IMR-90 (cell line): Measurements from ENCODE around the gene EGFL8. TPM values are rescaled to one million over a fixed set of nuclear protein-coding genes. Genes with fewer than 3 reads are reported as not detected.

Experiments
- ATAC-seq: fragments of 200-7000 bp; cut with Tn5 transposase; 2 replicates; pipeline ENCODE4 v1.9.1; 2020; ENCODE audit warnings: low read depth, mild to moderate bottlenecking, moderate library complexity
- BruUV-seq: library from RNA; stranded (reverse); fragments of 400-500 nt; replicated peaks from 2 replicates; lab custom pipeline; 2021; lab: Mats Ljungman, UMichigan
- CTCF ChIA-PET: fragments of 300-600 bp; formaldehyde crosslinking; extraction: SDS; loops from one replicate; lab custom pipeline; 2021; ENCODE audit warnings: antibody characterized with exemption; lab: Yijun Ruan, JAX
- POLR2A ChIA-PET: fragments of 300-600 bp; sonication (Branson Sonifier 250); formaldehyde crosslinking; loops from one replicate; lab custom pipeline; 2022; ENCODE audit warnings: antibody characterized with exemption; ENCODE audit not compliant: unreplicated experiment; lab: Charles Lee
- DNase-seq: peaks from one replicate; pipeline ENCODE4 v3.0.0; 2013
- H2AFZ ChIP-seq: replicated peaks from 2 replicates; pipeline ENCODE3; 2013; ENCODE audit warnings: low read length, mild to moderate bottlenecking; ENCODE audit not compliant: poor library complexity
- H2AK5ac ChIP-seq: 2 replicates; pipeline ENCODE4 v1.6.1; 2013; ENCODE audit warnings: low read depth, low read length, inconsistent platforms
- H2AK9ac ChIP-seq: replicated peaks from 2 replicates; pipeline ENCODE3; 2013; ENCODE audit warnings: mild to moderate bottlenecking, low read depth, low read length, moderate library complexity; ENCODE audit not compliant: poor library complexity
- H2BK120ac ChIP-seq: 2 replicates; pipeline ENCODE4 v1.6.1; 2013; ENCODE audit warnings: low read depth, low read length, inconsistent platforms
- H2BK15ac ChIP-seq: 3 replicates; pipeline ENCODE4 v1.6.1; 2013; ENCODE audit warnings: low read depth, low read length, inconsistent platforms
- H2BK20ac ChIP-seq: 2 replicates; pipeline ENCODE4 v1.6.1; 2013; ENCODE audit warnings: low read depth, mild to moderate bottlenecking, inconsistent platforms, low read length, moderate library complexity
- H2BK5ac ChIP-seq: 2 replicates; pipeline ENCODE4 v1.6.1; 2013; ENCODE audit warnings: mild to moderate bottlenecking, low read depth, low read length, inconsistent platforms; ENCODE audit not compliant: poor library complexity, severe bottlenecking
- H3K14ac ChIP-seq: replicated peaks from 2 replicates; pipeline ENCODE4 v1.6.1; 2013; ENCODE audit warnings: low read depth, low read length, inconsistent platforms
- H3K18ac ChIP-seq: 2 replicates; pipeline ENCODE4 v1.6.1; 2013; ENCODE audit warnings: low read depth, low read length, control low read depth
- H3K23ac ChIP-seq: 2 replicates; pipeline ENCODE4 v1.6.1; 2013; ENCODE audit warnings: low read depth, low read length, inconsistent platforms
- H3K27ac ChIP-seq: 2 replicates; pipeline ENCODE4 v1.5.1; 2013; ENCODE audit warnings: mild to moderate bottlenecking, control low read depth, low read length; ENCODE audit not compliant: insufficient read depth
- H3K27me3 ChIP-seq: 2 replicates; pipeline ENCODE4 v1.6.1; 2013; ENCODE audit warnings: low read length; ENCODE audit not compliant: control insufficient read depth, insufficient read depth
- H3K36me3 ChIP-seq: 2 replicates; pipeline ENCODE4 v1.6.1; 2013; ENCODE audit warnings: low read length, mixed read lengths; ENCODE audit not compliant: control insufficient read depth, insufficient read depth
- H3K4ac ChIP-seq: 2 replicates; pipeline ENCODE4 v1.6.1; 2013; ENCODE audit warnings: low read depth, low read length, inconsistent platforms
- H3K4me1 ChIP-seq: 2 replicates; pipeline ENCODE4 v1.6.1; 2013; ENCODE audit warnings: low read length, mixed read lengths; ENCODE audit not compliant: control insufficient read depth, insufficient read depth
- H3K4me2 ChIP-seq: 2 replicates; pipeline ENCODE4 v1.6.1; 2013; ENCODE audit warnings: low read depth, mild to moderate bottlenecking, control low read depth, low read length, moderate library complexity
- H3K4me3 ChIP-seq: 2 replicates; pipeline ENCODE4 v1.5.1; 2013; ENCODE audit warnings: low read depth, mild to moderate bottlenecking, control low read depth, low read length, moderate library complexity; ENCODE audit not compliant: insufficient read depth
- H3K56ac ChIP-seq: 2 replicates; pipeline ENCODE4 v1.6.1; 2013; ENCODE audit warnings: low read length, inconsistent platforms; ENCODE audit not compliant: insufficient read depth; ENCODE audit errors: extremely low read depth
- H3K79me1 ChIP-seq, 2 experiments: 2 replicates each; pipeline ENCODE4 v1.6.1; 2013; ENCODE audit warnings: low read length in 2 of 2, inconsistent platforms in 1 of 2, low read depth in 1 of 2
- H3K9ac ChIP-seq: 2 replicates; pipeline ENCODE4 v1.6.1; 2013; ENCODE audit warnings: low read depth, low read length, control low read depth
- H3K9me1 ChIP-seq: 2 replicates; pipeline ENCODE4 v1.6.1; 2013; ENCODE audit warnings: low read length, inconsistent platforms; ENCODE audit not compliant: insufficient read depth
- H3K9me3 ChIP-seq: 2 replicates; pipeline ENCODE4 v1.6.1; 2013; ENCODE audit warnings: low read length; ENCODE audit not compliant: control insufficient read depth, insufficient read depth
- H4K20me1 ChIP-seq: 2 replicates; pipeline ENCODE4 v1.6.1; 2013; ENCODE audit warnings: low read length, inconsistent platforms; ENCODE audit not compliant: insufficient read depth
- H4K5ac ChIP-seq: 2 replicates; pipeline ENCODE4 v1.6.1; 2013; ENCODE audit warnings: mild to moderate bottlenecking, low read depth, low read length, control low read depth
- H4K8ac ChIP-seq, 2 experiments: 2 replicates each; pipeline ENCODE4 v1.6.1; 2013; ENCODE audit warnings: low read depth in 2 of 2, low read length in 2 of 2, control low read depth in 1 of 2, inconsistent platforms in 1 of 2
- H4K91ac ChIP-seq: 2 replicates; pipeline ENCODE4 v1.6.1; 2013; ENCODE audit warnings: low read depth, low read length, inconsistent platforms; ENCODE audit not compliant: insufficient read depth
- BHLHE40 ChIP-seq: fragments of 150-350 bp; IDR thresholded peaks from 2 replicates; pipeline ENCODE4 v1.6.1; 2016; ENCODE audit warnings: mild to moderate bottlenecking, low read depth, low read length
- CEBPB ChIP-seq: IDR thresholded peaks from 2 replicates; pipeline ENCODE4 v1.6.1; 2012; ENCODE audit warnings: low read depth, low read length, improper control_type of control experiment
- CTCF ChIP-seq: conservative IDR thresholded peaks from 2 replicates; pipeline ENCODE4 v1.5.1; 2012; ENCODE audit warnings: mild to moderate bottlenecking, low read depth, low read length, improper control_type of control experiment
- MAFK ChIP-seq: IDR thresholded peaks from 2 replicates; pipeline ENCODE4 v1.6.1; 2012; ENCODE audit warnings: low read depth, low read length, improper control_type of control experiment
- MXI1 ChIP-seq: IDR thresholded peaks from 2 replicates; pipeline ENCODE4 v1.6.1; 2012; ENCODE audit warnings: low read depth, mild to moderate bottlenecking, low read length, moderate library complexity, borderline replicate concordance
- RAD21 ChIP-seq: IDR thresholded peaks from 2 replicates; pipeline ENCODE4 v1.6.1; 2012; ENCODE audit warnings: low read length, improper control_type of control experiment
- RCOR1 ChIP-seq: IDR thresholded peaks from 2 replicates; pipeline ENCODE4 v1.6.1; 2012; ENCODE audit warnings: mild to moderate bottlenecking, low read length, improper control_type of control experiment; ENCODE audit not compliant: insufficient replicate concordance
- RFX5 ChIP-seq: IDR thresholded peaks from 2 replicates; pipeline ENCODE4 v1.8.0; 2012; ENCODE audit warnings: low read depth, mild to moderate bottlenecking, low read length, moderate library complexity
- SMC3 ChIP-seq: fragments of 150-350 bp; IDR thresholded peaks from 2 replicates; pipeline ENCODE4 v1.6.1; 2016; ENCODE audit warnings: low read depth, mild to moderate bottlenecking, antibody characterized with exemption, low read length, moderate library complexity
- USF2 ChIP-seq: fragments of 150-350 bp; IDR thresholded peaks from 2 replicates; pipeline ENCODE4 v1.6.1; 2017; ENCODE audit warnings: mild to moderate bottlenecking, antibody characterized with exemption, low read length, low read depth
- WGBS, 2 experiments: methylation state at CpG; one replicate each; pipeline versions ENCODE4 v1.1.5 to v1.1.7; 2013; ENCODE audit warnings: missing lambda C conversion rate in 2 of 2; ENCODE audit not compliant: insufficient read length in 1 of 2; ENCODE audit errors: extremely low coverage in 2 of 2; 5-methylcytosine and 5-hydroxymethylcytosine counted together
- dilution Hi-C: fragments of 300-500 bp; cut with HindIII; formaldehyde crosslinking; loops from one replicate; pipeline ENCODE4 v1.14.3; 2018; ENCODE audit warnings: low sequenced_read_pairs; ENCODE audit not compliant: unreplicated experiment
- in situ Hi-C: fragments of 300-500 bp; cut with MboI; formaldehyde crosslinking; loops from 3 replicates; pipeline ENCODE4 v1.14.3; 2019; ENCODE audit warnings: low sequenced_read_pairs, inconsistent platforms, mixed read lengths
- intact Hi-C: fragments of 100-400 bp; cut with micrococcal nuclease; formaldehyde crosslinking; loops from 2 replicates; pipeline ENCODE4 v1.10.0; 2022
- polyA plus RNA-seq, 3 experiments: library from polyadenylated mRNA; depleted of rRNA; stranded (reverse); fragments of >200 nt; gene quantifications; 2 replicates each; pipeline ENCODE4 v1.2.3, GENCODE V29; 2012; ENCODE audit warnings: low replicate concordance in 1 of 3
- total RNA-seq: library from RNA; depleted of rRNA; stranded (reverse); fragments of >200 nt; gene quantifications from 2 replicates; pipeline ENCODE4 v1.2.3, GENCODE V29; 2012
- TF ChIP-seq, protein P1 (sequence below): fragments of 150-350 bp; IDR thresholded peaks from 2 replicates; pipeline ENCODE4 v1.6.1; 2016; ENCODE audit warnings: low read depth, mild to moderate bottlenecking, low read length, moderate library complexity, borderline replicate concordance

EGFL8 gene
- total and polyA plus RNA-seq, 2 of the 4 experiments (the other 2 are of a cell fraction): 0.18 to 4.7 TPM

GRCh38 chr6:32216998-32217397 lies 52.6 kb downstream of the EGFL8 start:
- H4K5ac ChIP-seq: no peak overlapping the region
- no peaks in the 10 kb centered on the region for H3K9me1 ChIP-seq
- H3K79me1 ChIP-seq: no peaks in the 10 kb centered on the region
- ChIA-PET CTCF (no interaction called here), POLR2A (no interaction called here)
- no TSS peak for BruUV-seq
- no peak overlapping the region for H2BK5ac ChIP-seq
- in situ Hi-C loops (no loop called here), dilution Hi-C loops (no loop called here), intact Hi-C loops (no loop called here)
- H3K27ac ChIP-seq: no peak overlapping the region
- no peak overlapping the region for H3K9ac ChIP-seq
- no peak overlapping the region for H2AFZ ChIP-seq
- H3K23ac ChIP-seq: no peak overlapping the region
- H3K4me1 ChIP-seq: no peaks in the 10 kb centered on the region
- H3K9me3 ChIP-seq: no peaks in the 10 kb centered on the region
- no peaks in the 10 kb centered on the region for H3K36me3 ChIP-seq
- H4K20me1 ChIP-seq: no peaks in the 10 kb centered on the region
- H3K14ac ChIP-seq: no peak overlapping the region
- TF ChIP-seq MXI1 (no peak), CTCF (no peak), CEBPB (no peak), RFX5 (no peak), BHLHE40 (no peak), RCOR1 (no peak), MAFK (no peak), USF2 (no peak), RAD21 (no peak), SMC3 (no peak)
- TF ChIP-seq, protein P1, sequence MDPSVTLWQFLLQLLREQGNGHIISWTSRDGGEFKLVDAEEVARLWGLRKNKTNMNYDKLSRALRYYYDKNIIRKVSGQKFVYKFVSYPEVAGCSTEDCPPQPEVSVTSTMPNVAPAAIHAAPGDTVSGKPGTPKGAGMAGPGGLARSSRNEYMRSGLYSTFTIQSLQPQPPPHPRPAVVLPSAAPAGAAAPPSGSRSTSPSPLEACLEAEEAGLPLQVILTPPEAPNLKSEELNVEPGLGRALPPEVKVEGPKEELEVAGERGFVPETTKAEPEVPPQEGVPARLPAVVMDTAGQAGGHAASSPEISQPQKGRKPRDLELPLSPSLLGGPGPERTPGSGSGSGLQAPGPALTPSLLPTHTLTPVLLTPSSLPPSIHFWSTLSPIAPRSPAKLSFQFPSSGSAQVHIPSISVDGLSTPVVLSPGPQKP: no peak
- H3K4ac ChIP-seq: no peak overlapping the region
- no peak overlapping the region for H3K56ac ChIP-seq
- ATAC-seq (no peak), DNase-seq (no peak)
- H3K4me2 ChIP-seq: no peak overlapping the region
- H2BK120ac ChIP-seq: no peak overlapping the region
- H2AK5ac ChIP-seq: no peak overlapping the region
- no peak overlapping the region for H3K4me3 ChIP-seq
- 35% methylated on average over 4 of the region's 11 CpGs; no CpG with 5 or more reads in 1 of the 2 experiments for WGBS, 2 experiments
- no peak overlapping the region for H3K18ac ChIP-seq
- H4K8ac ChIP-seq: no peak overlapping the region
- no peak overlapping the region for H4K91ac ChIP-seq
- no peak overlapping the region for H2BK20ac ChIP-seq
- H2BK15ac ChIP-seq: no peak overlapping the region
- peaks cover 45% of the 10 kb centered on the region for H3K27me3 ChIP-seq
- no peak overlapping the region for H2AK9ac ChIP-seq
